ENCODE results near the gene EDN2. TPM values are rescaled to one million over a fixed set of nuclear protein-coding genes. Genes with fewer than 3 reads are reported as not detected.

EDN2 gene
- total RNA-seq, 4 donors from 2014 or later: 0.40 to 1.2 TPM; not detected in 2

GRCh38 chr1:41450747-41451285 is 33.7 kb downstream of the EDN2 start:
- H3K9me3 ChIP-seq: no peaks in the 10 kb centered on the region
- H3K4me1 ChIP-seq: peaks cover 0 to 22% (median 17%) of the 10 kb centered on the region in 4 donors
- 94% methylated on average over 6 of the region's 9 CpGs for WGBS
- H3K4me3 ChIP-seq: no peak overlapping the region
- no peak for DNase-seq (ENCODE audit: extremely low spot score)
- TF ChIP-seq, protein P1, sequence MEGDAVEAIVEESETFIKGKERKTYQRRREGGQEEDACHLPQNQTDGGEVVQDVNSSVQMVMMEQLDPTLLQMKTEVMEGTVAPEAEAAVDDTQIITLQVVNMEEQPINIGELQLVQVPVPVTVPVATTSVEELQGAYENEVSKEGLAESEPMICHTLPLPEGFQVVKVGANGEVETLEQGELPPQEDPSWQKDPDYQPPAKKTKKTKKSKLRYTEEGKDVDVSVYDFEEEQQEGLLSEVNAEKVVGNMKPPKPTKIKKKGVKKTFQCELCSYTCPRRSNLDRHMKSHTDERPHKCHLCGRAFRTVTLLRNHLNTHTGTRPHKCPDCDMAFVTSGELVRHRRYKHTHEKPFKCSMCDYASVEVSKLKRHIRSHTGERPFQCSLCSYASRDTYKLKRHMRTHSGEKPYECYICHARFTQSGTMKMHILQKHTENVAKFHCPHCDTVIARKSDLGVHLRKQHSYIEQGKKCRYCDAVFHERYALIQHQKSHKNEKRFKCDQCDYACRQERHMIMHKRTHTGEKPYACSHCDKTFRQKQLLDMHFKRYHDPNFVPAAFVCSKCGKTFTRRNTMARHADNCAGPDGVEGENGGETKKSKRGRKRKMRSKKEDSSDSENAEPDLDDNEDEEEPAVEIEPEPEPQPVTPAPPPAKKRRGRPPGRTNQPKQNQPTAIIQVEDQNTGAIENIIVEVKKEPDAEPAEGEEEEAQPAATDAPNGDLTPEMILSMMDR (IDR thresholded peaks at IDR 0.05): no peak
- TF ChIP-seq POLR2AphosphoS5 (IDR thresholded peaks at IDR 0.05) (no peak), POLR2A (IDR thresholded peaks at IDR 0.05; ENCODE audit: low read depth) (no peak), EP300 (IDR thresholded peaks at IDR 0.05) (no peak)
- H3K27ac ChIP-seq (replicated peaks in 1 of 4): no peak overlapping the region
- no peaks in the 10 kb centered on the region for H3K36me3 ChIP-seq
- H3K27me3 ChIP-seq: no peaks in the 10 kb centered on the region
- intact Hi-C loops (cut with DNase I): no loop called here

- intact Hi-C loops (cut with DNase I): no loop called here
- H3K4me3 ChIP-seq: no peak overlapping the region
- peaks cover 0 to 12% (median 8%) of the 10 kb centered on the region in 4 donors for H3K4me1 ChIP-seq
- H3K27me3 ChIP-seq: no peaks in the 10 kb centered on the region
- 94% methylated on average over 10 of the region's 10 CpGs for WGBS
- H3K9me3 ChIP-seq: peaks cover 0 to 8% (median 7%) of the 10 kb centered on the region in 4 donors
- TF ChIP-seq POLR2A (IDR thresholded peaks at IDR 0.05; ENCODE audit: low read depth): no peak
- TF ChIP-seq, protein P1 (IDR thresholded peaks at IDR 0.05): no peak
- no peak for TF ChIP-seq POLR2AphosphoS5 (IDR thresholded peaks at IDR 0.05)
- no peak for TF ChIP-seq EP300 (IDR thresholded peaks at IDR 0.05)
- no peak for DNase-seq (ENCODE audit: extremely low spot score)
- no peaks in the 10 kb centered on the region for H3K36me3 ChIP-seq
- no peak overlapping the region for H3K27ac ChIP-seq (replicated peaks in 1 of 4)
Observed at GRCh38 chr1:41449326-41449921, 35.1 kb downstream of the EDN2 start.

GRCh38 chr1:41448821-41449220 is 35.7 kb downstream of the EDN2 start:
- H3K4me3 ChIP-seq: no peak overlapping the region
- DNase-seq (ENCODE audit: extremely low spot score): no peak
- WGBS: 95% methylated on average over 4 of the region's 4 CpGs
- peaks cover 0 to 6% (median 2%) of the 10 kb centered on the region in 4 donors for H3K4me1 ChIP-seq
- H3K9me3 ChIP-seq: peaks cover 0 to 12% (median 11%) of the 10 kb centered on the region in 4 donors
- H3K27ac ChIP-seq (replicated peaks in 1 of 4): no peak overlapping the region
- TF ChIP-seq EP300 (IDR thresholded peaks at IDR 0.05): no peak
- no peak for TF ChIP-seq POLR2A (IDR thresholded peaks at IDR 0.05; ENCODE audit: low read depth)
- TF ChIP-seq, protein P1 (IDR thresholded peaks at IDR 0.05): no peak
- no peak for TF ChIP-seq POLR2AphosphoS5 (IDR thresholded peaks at IDR 0.05)
- H3K36me3 ChIP-seq: no peaks in the 10 kb centered on the region
- no peaks in the 10 kb centered on the region for H3K27me3 ChIP-seq
- intact Hi-C loops (cut with DNase I): no loop called here

DNA sequence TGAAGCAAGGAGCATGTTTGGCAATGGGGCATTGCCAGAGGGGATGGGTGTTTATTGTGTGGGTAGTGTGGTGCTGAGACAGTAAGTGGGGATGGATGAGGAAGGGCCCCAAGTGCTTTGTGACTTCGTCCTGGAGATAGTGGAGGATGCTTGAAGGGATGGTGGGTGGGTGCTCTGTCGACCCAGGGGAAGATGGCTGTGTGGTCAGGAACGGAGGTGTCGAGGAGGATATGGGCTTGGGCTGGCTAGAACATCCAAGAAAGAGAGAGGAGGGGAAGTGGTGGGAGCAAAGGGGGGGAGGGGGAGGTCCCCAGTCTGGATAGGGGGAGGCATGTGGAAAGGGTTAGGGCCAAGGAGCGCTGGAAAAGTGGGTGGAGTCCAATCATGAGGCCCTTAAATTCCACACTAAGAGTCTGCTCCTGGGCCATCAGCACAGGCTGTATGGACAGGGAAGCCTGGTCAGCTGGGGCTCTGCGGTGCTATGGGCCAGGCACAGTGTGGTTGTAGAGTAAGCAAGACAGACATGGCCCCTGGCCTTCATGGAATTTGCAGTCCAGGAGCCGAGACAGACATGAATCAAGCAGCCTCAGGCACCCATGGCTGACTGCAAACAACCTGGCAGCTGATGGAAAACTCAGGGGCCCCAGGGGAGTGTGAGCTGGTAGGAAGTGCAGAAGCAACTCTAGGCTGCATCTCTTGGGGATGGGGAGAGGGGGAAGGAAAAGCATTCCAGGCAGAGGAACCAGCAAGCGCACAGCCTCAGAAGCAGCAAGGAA is 36.3 kb downstream of the EDN2 start:
- intact Hi-C loops (cut with DNase I): no loop called here
- Histone ChIP-seq H3K4me1 (peaks cover 0 to 4% (median 2%) of the 10 kb centered on the region in 4 donors), H3K27me3 (no peaks in the 10 kb centered on the region), H3K27ac (replicated peaks in 1 of 4) (no peak overlapping the region), H3K36me3 (no peaks in the 10 kb centered on the region), H3K4me3 (no peak overlapping the region), H3K9me3 (peaks cover 0 to 12% (median 11%) of the 10 kb centered on the region in 4 donors)
- WGBS: 82% methylated on average over 7 of the region's 8 CpGs
- no peak for TF ChIP-seq EP300 (IDR thresholded peaks at IDR 0.05)
- TF ChIP-seq, protein P1 (IDR thresholded peaks at IDR 0.05): no peak
- TF ChIP-seq POLR2AphosphoS5 (IDR thresholded peaks at IDR 0.05): no peak
- no peak for TF ChIP-seq POLR2A (IDR thresholded peaks at IDR 0.05; ENCODE audit: low read depth)
- no peak for DNase-seq (ENCODE audit: extremely low spot score)
